ENCODE results near the gene WEE1. TPM values are rescaled to one million over a fixed set of nuclear protein-coding genes. Genes with fewer than 3 reads are reported as not detected.

WEE1 gene
- polyA plus RNA-seq, 1 donor (not counting 4 experiments of a cell fraction or from before 2014, with no cell fraction given): 39.2 TPM

GRCh38 chr11:9636691-9637090 is 63.2 kb downstream of the WEE1 start:
- DNase-seq (ENCODE audit: low read depth, low spot score) (no peak), FAIRE-seq (no peak)
- Histone ChIP-seq H4K20me1 (ENCODE audit: control insufficient read depth, extremely low read depth, insufficient read depth, low read length) (no peaks in the 10 kb centered on the region), H3K9me3 (ENCODE audit: control insufficient read depth, low read depth, low read length) (no peaks in the 10 kb centered on the region), H3K27me3 (ENCODE audit: control insufficient read depth, extremely low read depth, insufficient read depth, low read length) (no peaks in the 10 kb centered on the region), H3K79me2 (ENCODE audit: control insufficient read depth, insufficient read depth, low read length) (no peaks in the 10 kb centered on the region), H3K9ac (ENCODE audit: control insufficient read depth, extremely low read depth, insufficient read depth, low read length) (no peak overlapping the region), H3K36me3 (ENCODE audit: control insufficient read depth in 2 of 2, extremely low read depth in 1 of 2, insufficient read depth in 2 of 2, low read length in 2 of 2) (no peaks in the 10 kb centered on the region), H3K27ac (ENCODE audit: control insufficient read depth, insufficient read depth, low read length) (no peak overlapping the region), H3K4me2 (ENCODE audit: control insufficient read depth, extremely low read depth, insufficient read depth, low read depth, low read length) (no peak overlapping the region), H3K9me1 (ENCODE audit: control insufficient read depth, extremely low read depth, insufficient read depth, low read length) (no peaks in the 10 kb centered on the region), H3K4me3 (ENCODE audit: control insufficient read depth in 2 of 3, extremely low read depth in 1 of 3, insufficient read depth in 2 of 3, low read depth in 1 of 3, low read length in 3 of 3) (no peak overlapping the region), H3K4me1 (ENCODE audit: control insufficient read depth, extremely low read depth, insufficient read depth, low read length) (no peaks in the 10 kb centered on the region), H2AFZ (ENCODE audit: control insufficient read depth, low read length) (no peak overlapping the region)
- dilution Hi-C loops (cut with MboI; ENCODE audit: extremely low pct_ligation_motif_present, low sequenced_read_pairs): no loop called here
- TF ChIP-seq CTCF (optimal IDR thresholded peaks at IDR 0.05 in 1 of 3, IDR thresholded peaks at IDR 0.05 in 1 of 3, conservative IDR thresholded peaks at IDR 0.05 in 1 of 3; ENCODE audit: extremely low read depth in 1 of 3, insufficient read depth in 2 of 3, low read length in 3 of 3) (no peak), EZH2 (IDR thresholded peaks at IDR 0.05; ENCODE audit: low read length) (no peak)

- Histone ChIP-seq H3K4me1 (ENCODE audit: control insufficient read depth, extremely low read depth, insufficient read depth, low read length) (no peaks in the 10 kb centered on the region), H3K27ac (ENCODE audit: control insufficient read depth, insufficient read depth, low read length) (no peak overlapping the region), H3K9me3 (ENCODE audit: control insufficient read depth, low read depth, low read length) (no peaks in the 10 kb centered on the region), H4K20me1 (ENCODE audit: control insufficient read depth, extremely low read depth, insufficient read depth, low read length) (no peaks in the 10 kb centered on the region), H3K9me1 (ENCODE audit: control insufficient read depth, extremely low read depth, insufficient read depth, low read length) (no peaks in the 10 kb centered on the region), H3K79me2 (ENCODE audit: control insufficient read depth, insufficient read depth, low read length) (no peaks in the 10 kb centered on the region), H3K4me3 (ENCODE audit: control insufficient read depth in 2 of 3, extremely low read depth in 1 of 3, insufficient read depth in 2 of 3, low read depth in 1 of 3, low read length in 3 of 3) (no peak overlapping the region), H2AFZ (ENCODE audit: control insufficient read depth, low read length) (no peak overlapping the region), H3K36me3 (ENCODE audit: control insufficient read depth in 2 of 2, extremely low read depth in 1 of 2, insufficient read depth in 2 of 2, low read length in 2 of 2) (no peaks in the 10 kb centered on the region), H3K9ac (ENCODE audit: control insufficient read depth, extremely low read depth, insufficient read depth, low read length) (no peak overlapping the region), H3K27me3 (ENCODE audit: control insufficient read depth, extremely low read depth, insufficient read depth, low read length) (no peaks in the 10 kb centered on the region), H3K4me2 (ENCODE audit: control insufficient read depth, extremely low read depth, insufficient read depth, low read depth, low read length) (no peak overlapping the region)
- dilution Hi-C loops (cut with MboI; ENCODE audit: extremely low pct_ligation_motif_present, low sequenced_read_pairs): no loop called here
- no peak for DNase-seq (ENCODE audit: low read depth, low spot score)
- no peak for TF ChIP-seq CTCF (optimal IDR thresholded peaks at IDR 0.05 in 1 of 3, IDR thresholded peaks at IDR 0.05 in 1 of 3, conservative IDR thresholded peaks at IDR 0.05 in 1 of 3; ENCODE audit: extremely low read depth in 1 of 3, insufficient read depth in 2 of 3, low read length in 3 of 3)
- no peak for TF ChIP-seq EZH2 (IDR thresholded peaks at IDR 0.05; ENCODE audit: low read length)
- no peak for FAIRE-seq
These were observed 65.6 kb downstream of the WEE1 start for GRCh38 chr11:9639099-9639498.

Small RNA genes within 50 kb of the gene (small RNA-seq; reads per million reads assigned to genes)
- gene RF01210 (ENCODE audit: insufficient read length in 3 of 3, low read depth in 3 of 3, low replicate concordance in 1 of 3): 0 reads per million in 3 experiments

Other genes with a start within 250 kb of the WEE1 start
- gene IPO7, start 189.0 kb upstream of the WEE1 start, polyA plus RNA-seq: 57.1 to 115 TPM (median 75.2 TPM) in 3 replicates
- 22.4 to 38.6 TPM (median 32.0 TPM) in 3 replicates for gene ZNF143, start 112.7 kb upstream of the WEE1 start, polyA plus RNA-seq
- 20.6 to 28.5 TPM (median 27.6 TPM) in 3 replicates for gene SWAP70, start 90.4 kb downstream of the WEE1 start, polyA plus RNA-seq